ENCODE results near the gene TMEM161A.

Gene TMEM161A

GRCh38 chr19:19081642-19082151, 56.6 kb downstream of the TMEM161A start:
- H3K4me3 ChIP-seq (ENCODE audit: control insufficient read depth, low read depth, low read length), result no peak overlapping the region
- no peak for TF ChIP-seq CTCF (IDR thresholded peaks at IDR 0.05; ENCODE audit: control insufficient read depth, insufficient read depth, low read depth, low read length, missing control alignments)

DNA sequence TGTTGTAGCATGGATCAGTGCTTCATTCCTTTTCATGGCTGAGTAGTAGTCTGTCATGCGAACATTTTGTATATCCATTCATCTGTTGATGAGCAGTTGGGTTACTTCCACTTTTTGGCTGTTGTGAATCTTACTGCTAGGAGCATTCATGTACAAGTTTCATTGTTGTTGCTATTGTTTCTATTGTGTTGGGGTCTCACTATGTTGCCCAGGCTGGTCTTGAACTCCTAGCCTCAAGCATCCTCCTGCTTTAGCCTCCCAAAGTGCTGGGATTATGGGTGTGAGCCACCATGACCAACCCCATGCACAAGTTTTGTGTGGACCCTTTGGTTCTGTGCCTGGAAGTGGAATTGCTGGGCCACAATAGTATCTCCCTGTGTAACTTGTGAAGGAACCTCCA, 58.7 kb downstream of the TMEM161A start:
- no peak for TF ChIP-seq CTCF (IDR thresholded peaks at IDR 0.05; ENCODE audit: control insufficient read depth, insufficient read depth, low read depth, low read length, missing control alignments)
- no peak overlapping the region for H3K4me3 ChIP-seq (ENCODE audit: control insufficient read depth, low read depth, low read length)
- DNase-seq (ENCODE audit: low read depth), result no peak

More at GRCh38 chr19:19081642-19082151, 56.6 kb downstream of the TMEM161A start:
- DNase-seq (ENCODE audit: low read depth), result no peak

DNA sequence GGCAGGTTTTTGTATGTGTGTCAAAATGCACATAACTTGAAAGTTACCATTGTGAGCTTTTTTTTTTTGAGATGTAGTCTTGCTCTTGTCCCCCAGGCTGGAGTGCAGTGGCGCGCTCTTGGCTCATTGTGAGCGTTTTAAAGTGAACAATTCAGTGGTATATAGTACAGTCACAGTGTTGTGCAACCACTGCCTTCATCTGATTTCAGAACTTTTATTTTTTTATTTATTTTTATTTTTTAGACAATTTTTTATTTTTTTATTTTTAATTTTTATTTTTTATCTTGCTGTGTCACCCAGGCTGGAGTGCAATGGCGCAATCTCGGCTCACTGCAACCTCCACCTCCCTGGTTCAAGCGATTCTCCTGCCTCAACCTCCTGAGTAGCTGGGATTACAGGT, 59.5 kb downstream of the TMEM161A start:
- no peak for TF ChIP-seq CTCF (IDR thresholded peaks at IDR 0.05; ENCODE audit: control insufficient read depth, insufficient read depth, low read depth, low read length, missing control alignments)

DNA sequence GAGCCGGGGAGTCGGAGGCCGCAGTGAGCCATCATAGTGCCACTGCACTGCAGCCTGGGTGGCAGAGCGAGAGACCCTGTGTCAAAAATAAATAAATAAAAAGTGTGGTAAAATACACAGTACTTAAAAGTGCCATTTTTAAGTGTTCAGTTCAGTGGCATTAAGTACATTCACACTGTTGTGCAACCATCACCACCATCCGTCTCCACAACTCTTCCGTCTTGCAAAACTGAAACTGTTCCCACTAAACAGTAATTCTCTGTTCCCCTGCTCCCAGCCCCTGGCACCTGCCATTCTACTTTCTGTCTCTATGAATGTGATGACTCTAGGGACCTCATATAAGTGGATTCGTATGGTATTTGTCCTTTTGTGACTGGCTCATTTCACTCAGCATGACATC, 61.2 kb downstream of the TMEM161A start:
- TF ChIP-seq CTCF (IDR thresholded peaks at IDR 0.05; ENCODE audit: control insufficient read depth, insufficient read depth, low read depth, low read length, missing control alignments), result no peak
- DNase-seq (ENCODE audit: low read depth), result no peak

More for the DNA sequence above, 59.5 kb downstream of the TMEM161A start:
- DNase-seq (ENCODE audit: low read depth), result no peak
- H3K4me3 ChIP-seq (ENCODE audit: control insufficient read depth, low read depth, low read length), result no peak overlapping the region

GRCh38 chr19:19076476-19076875, 61.8 kb downstream of the TMEM161A start:
- no peak overlapping the region for H3K4me3 ChIP-seq (ENCODE audit: control insufficient read depth, low read depth, low read length)
- TF ChIP-seq CTCF (IDR thresholded peaks at IDR 0.05; ENCODE audit: control insufficient read depth, insufficient read depth, low read depth, low read length, missing control alignments), result no peak

More for the DNA sequence above, 61.2 kb downstream of the TMEM161A start:
- H3K4me3 ChIP-seq (ENCODE audit: control insufficient read depth, low read depth, low read length), result no peak overlapping the region

DNA sequence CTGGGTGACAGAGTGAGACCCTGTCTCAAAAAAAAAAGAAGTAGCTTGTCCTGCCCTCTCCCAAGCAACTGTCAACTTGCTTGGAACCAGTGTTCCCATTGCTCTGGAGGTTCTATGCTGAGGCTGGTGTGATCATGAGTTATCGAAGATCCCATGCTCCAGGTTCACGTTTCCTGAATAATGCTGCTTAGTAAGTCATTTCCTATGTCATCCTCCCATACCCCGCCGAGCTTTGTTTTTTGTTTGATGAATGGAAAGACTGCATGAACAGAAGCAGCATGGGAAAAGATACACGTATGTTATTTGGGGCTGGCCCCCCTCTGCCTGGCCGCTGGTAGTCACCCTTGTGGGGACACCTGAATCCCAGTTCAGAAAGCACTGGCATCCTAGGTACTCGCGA, 63.2 kb downstream of the TMEM161A start:
- TF ChIP-seq CTCF (IDR thresholded peaks at IDR 0.05; ENCODE audit: control insufficient read depth, insufficient read depth, low read depth, low read length, missing control alignments), result no peak
- no peak for DNase-seq (ENCODE audit: low read depth)
- no peak overlapping the region for H3K4me3 ChIP-seq (ENCODE audit: control insufficient read depth, low read depth, low read length)

More at GRCh38 chr19:19076476-19076875, 61.8 kb downstream of the TMEM161A start:
- DNase-seq (ENCODE audit: low read depth), result no peak
